Esophagus squamous epithelium (tissue), 4 donors: Measurements from ENCODE around the gene RSPO3.

Experiments used
- CTCF ChIP-seq, 6 experiments: fragments of 450-650 bp in 4 of 6; fragments of 200-600 bp in 2 of 6; sonication (generic) in 2 of 6; IDR thresholded peaks; one replicate each; pipeline ENCODE4 v1.5.1; 2016 to 2019; ENCODE audit warnings: antibody characterized with exemption in 6 of 6, mild to moderate bottlenecking in 4 of 6, moderate library complexity in 4 of 6
- POLR2A ChIP-seq, 4 donors: fragments of 450-650 bp; IDR thresholded peaks; one replicate each; pipeline ENCODE4 v1.6.1; 2017; ENCODE audit warnings: antibody characterized with exemption in 4 of 4, mild to moderate bottlenecking in 4 of 4, moderate library complexity in 3 of 4

GRCh38 chr6:127136786-127137185 lies 18.3 kb downstream of the RSPO3 start:
- TF ChIP-seq CTCF (IDR thresholded peaks at IDR 0.05) = no peak
- no peak for TF ChIP-seq POLR2A (IDR thresholded peaks at IDR 0.05)
